ENCODE measurements around the gene KRTAP10-10.

- TF ChIP-seq POLR2AphosphoS5 (IDR thresholded peaks at IDR 0.05; ENCODE audit: low read depth, low read length) (no peak), POLR2A (IDR thresholded peaks at IDR 0.05; ENCODE audit: low read depth, low read length) (no peak), TAF1 (IDR thresholded peaks at IDR 0.05; ENCODE audit: borderline replicate concordance, low read depth, low read length) (no peak)
Observed at GRCh38 chr21:44614161-44614631, 23.0 kb upstream of the KRTAP10-10 start.

Data from GM12892 (cell line).